K562 (cell line): ENCODE results near the gene CD37. TPM values are rescaled to one million over a fixed set of nuclear protein-coding genes. Genes with fewer than 3 reads are reported as not detected.
A peak's percentile ranks its signal among the peaks of the same experiment; 100 is the strongest.

Source experiments
- CBX5 ChIP-seq: IDR thresholded peaks from 2 replicates; pipeline ENCODE4 v1.6.1; 2014; ENCODE audit warnings: low read depth, borderline replicate concordance
- KDM1A ChIP-seq, 2 experiments: fragments of 450-650 bp; IDR thresholded peaks; 2 replicates each; pipeline ENCODE4 v1.6.1; 2016; ENCODE audit warnings: mild to moderate bottlenecking in 2 of 2
- KLF13 ChIP-seq: fragments of 450-650 bp; IDR thresholded peaks from 2 replicates; pipeline ENCODE4 v1.6.1; 2016; ENCODE audit warnings: missing genetic modification characterization, low read depth, mild to moderate bottlenecking, missing compliant biosample characterization, moderate library complexity, borderline replicate concordance
- LEF1 ChIP-seq: fragments of 450-650 bp; IDR thresholded peaks from 2 replicates; pipeline ENCODE4 v1.6.1; 2016; ENCODE audit warnings: mild to moderate bottlenecking
- POLR2A ChIP-seq: fragments of 450-650 bp; conservative IDR thresholded peaks from 2 replicates; pipeline ENCODE4 v1.6.1; 2016
- SMARCA5 ChIP-seq: fragments of 450-650 bp; IDR thresholded peaks from 2 replicates; pipeline ENCODE4 v1.6.1; 2016
- XRCC3 ChIP-seq: fragments of 450-650 bp; IDR thresholded peaks from 2 replicates; pipeline ENCODE4 v1.6.1; 2017; ENCODE audit warnings: mild to moderate bottlenecking, moderate library complexity
- ZNF318 ChIP-seq, 2 experiments: fragments of 450-650 bp; IDR thresholded peaks; 2 replicates each; pipeline ENCODE4 v1.6.1; 2016; ENCODE audit warnings: mild to moderate bottlenecking in 2 of 2, borderline replicate concordance in 1 of 2, low read depth in 1 of 2, moderate library complexity in 1 of 2
- polyA plus RNA-seq, 8 experiments: library from polyadenylated mRNA; depleted of rRNA in 4 of 8; stranded (reverse) in 5 of 8; unstranded in 3 of 8; fragments of >200 nt; fragmentation: Nextera tagmentation in 2 of 8; fragmentation: Illumina TruSeq in 1 of 8; extraction: Ambion mirVana in 2 of 8; extraction: Trizol in 1 of 8; gene quantifications; 2 replicates each; pipeline versions ENCODE4 v1.2.1 to v1.2.3, GENCODE V29; 2011 to 2014; ENCODE audit warnings: inconsistent platforms in 1 of 8, missing spikeins in 1 of 8
- total RNA-seq, 7 experiments: library from RNA; depleted of rRNA in 6 of 7; stranded (reverse); fragments of >200 nt in 6 of 7; fragmentation: Illumina TruSeq in 2 of 7; extraction: Trizol in 2 of 7; gene quantifications; 2 replicates each; pipeline versions ENCODE4 v1.2.1 to v1.2.3, GENCODE V29; 2011 to 2021; ENCODE audit warnings: low replicate concordance in 1 of 7

CD37 gene
- total and polyA plus RNA-seq, 9 of the 15 experiments (the other 6 are each of a cell fraction or from before 2014, with no cell fraction given) = 2.5 to 19.0 (median 7.4) TPM

GRCh38 chr19:49368711-49369358 is 33.6 kb downstream of the CD37 start (continued):
- 0 out of 4 replicates have a peak, but pooled peaks of 1 of the 2 experiments have one; percentile 46 for TF ChIP-seq ZNF318 (IDR thresholded peaks at IDR 0.05; ENCODE audit: borderline replicate concordance in 1 of 2, low read depth in 1 of 2)
- no peak for TF ChIP-seq POLR2A
- peak; percentile 97 for TF ChIP-seq CBX5
- TF ChIP-seq KDM1A (IDR thresholded peaks at IDR 0.05) = peak in 1 of 2 experiments; percentile 33; a peak in 1 of 4 replicates
- TF ChIP-seq XRCC3 = no peak
- 0 out of 2 replicates have a peak, but pooled peaks have one; percentile 32 for TF ChIP-seq LEF1
- TF ChIP-seq KLF13 (tag) = no peak
- no peak for TF ChIP-seq SMARCA5
